Endothelial cell of umbilical vein (primary cell): ENCODE results near the gene SDF2.

ENCODE experiments used
- CTCF ChIP-seq, 2 donors: IDR thresholded peaks; 1 replicate in 1 of 2; 2 replicates in 1 of 2; pipeline ENCODE4 v1.5.1; 2011; ENCODE audit warnings: low read length in 2 of 2, mild to moderate bottlenecking in 2 of 2, moderate library complexity in 2 of 2, control low read depth in 1 of 2, inconsistent platforms in 1 of 2, low read depth in 1 of 2; ENCODE audit not compliant: insufficient read depth in 1 of 2; ENCODE audit errors: extremely low read depth in 1 of 2
- EZH2 ChIP-seq: IDR thresholded peaks from 2 replicates; pipeline ENCODE4 v1.6.1; 2012; ENCODE audit warnings: borderline replicate concordance, low read depth, mild to moderate bottlenecking, moderate library complexity, low read length, inconsistent platforms; ENCODE audit not compliant: severe bottlenecking
- GATA2 ChIP-seq: IDR thresholded peaks from 2 replicates; pipeline ENCODE4 v1.7.0; 2011; ENCODE audit warnings: low read depth, mild to moderate bottlenecking, moderate library complexity, mixed read lengths, low read length; ENCODE audit not compliant: insufficient read length, insufficient read depth
- JUN ChIP-seq: IDR thresholded peaks from 2 replicates; pipeline ENCODE4 v1.6.1; 2011; ENCODE audit warnings: borderline replicate concordance, low read depth; ENCODE audit not compliant: insufficient read length, insufficient read depth
- MYC ChIP-seq: IDR thresholded peaks from one replicate; pipeline ENCODE4 v1.6.1; 2011; ENCODE audit warnings: mild to moderate bottlenecking, low read depth, low read length
- POLR2A ChIP-seq: IDR thresholded peaks from 2 replicates; pipeline ENCODE4 v1.6.1; 2012; ENCODE audit warnings: low read depth, mild to moderate bottlenecking, control low read depth, low read length
- POLR2AphosphoS5 ChIP-seq: IDR thresholded peaks from 2 replicates; pipeline ENCODE4 v1.6.1; 2012; ENCODE audit warnings: low read depth, mild to moderate bottlenecking, control low read depth, low read length, moderate library complexity; ENCODE audit not compliant: insufficient read depth

- TF ChIP-seq CTCF (IDR thresholded peaks at IDR 0.05; ENCODE audit: extremely low read depth in 1 of 2, insufficient read depth in 1 of 2, low read depth in 1 of 2, low read length in 2 of 2), result no peak
- no peak for TF ChIP-seq POLR2AphosphoS5
- TF ChIP-seq JUN, result no peak
- TF ChIP-seq EZH2, result no peak
- TF ChIP-seq MYC, result no peak
- no peak for TF ChIP-seq POLR2A
- TF ChIP-seq GATA2, result no peak
Observed at GRCh38 chr17:28702026-28702751, 40.5 kb upstream of the SDF2 start.
